NCI-H2029 treated with DMSO at 0.1 percent for 48 hours (cell line): ENCODE measurements around the gene TBC1D8.

Experiments used
- DNase-seq: peaks from one replicate; lab custom pipeline; 2025; lab: John Stamatoyannopoulos, UW

Gene TBC1D8

DNA sequence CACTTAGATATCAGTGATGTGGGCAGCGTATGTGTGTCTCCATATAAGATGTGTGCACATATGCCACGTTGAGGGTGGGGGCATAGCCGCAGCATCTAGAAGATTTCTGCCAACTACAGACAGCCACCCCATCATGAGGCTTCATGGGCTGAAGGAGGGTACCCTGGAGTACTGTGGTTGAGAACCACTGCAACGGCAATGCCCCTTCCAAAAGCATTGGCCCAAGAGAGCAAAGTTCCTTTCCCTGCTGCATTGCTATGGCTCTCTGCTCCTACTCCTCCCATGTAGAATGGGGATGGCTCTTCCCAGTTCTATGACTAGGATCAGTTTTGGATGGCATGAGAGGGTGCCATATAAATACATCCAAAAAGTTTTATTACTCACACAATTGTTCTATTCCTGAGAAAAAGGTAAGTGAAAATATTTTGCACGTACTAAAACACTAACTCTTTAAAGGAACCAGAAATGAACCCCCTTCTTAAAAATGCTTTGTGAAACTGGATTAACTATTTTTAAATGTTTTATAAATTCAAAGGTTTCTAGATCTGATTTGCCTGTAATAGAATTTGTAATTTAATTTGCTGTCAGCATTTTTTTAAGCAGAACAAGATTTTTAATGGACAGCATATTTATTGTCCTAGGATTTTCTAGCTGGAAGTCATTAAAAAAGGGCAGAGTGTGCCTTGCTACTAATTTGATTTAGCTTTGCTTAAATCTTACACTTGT, 153.5 kb downstream of the TBC1D8 start:
- DNase-seq: no peak

DNA sequence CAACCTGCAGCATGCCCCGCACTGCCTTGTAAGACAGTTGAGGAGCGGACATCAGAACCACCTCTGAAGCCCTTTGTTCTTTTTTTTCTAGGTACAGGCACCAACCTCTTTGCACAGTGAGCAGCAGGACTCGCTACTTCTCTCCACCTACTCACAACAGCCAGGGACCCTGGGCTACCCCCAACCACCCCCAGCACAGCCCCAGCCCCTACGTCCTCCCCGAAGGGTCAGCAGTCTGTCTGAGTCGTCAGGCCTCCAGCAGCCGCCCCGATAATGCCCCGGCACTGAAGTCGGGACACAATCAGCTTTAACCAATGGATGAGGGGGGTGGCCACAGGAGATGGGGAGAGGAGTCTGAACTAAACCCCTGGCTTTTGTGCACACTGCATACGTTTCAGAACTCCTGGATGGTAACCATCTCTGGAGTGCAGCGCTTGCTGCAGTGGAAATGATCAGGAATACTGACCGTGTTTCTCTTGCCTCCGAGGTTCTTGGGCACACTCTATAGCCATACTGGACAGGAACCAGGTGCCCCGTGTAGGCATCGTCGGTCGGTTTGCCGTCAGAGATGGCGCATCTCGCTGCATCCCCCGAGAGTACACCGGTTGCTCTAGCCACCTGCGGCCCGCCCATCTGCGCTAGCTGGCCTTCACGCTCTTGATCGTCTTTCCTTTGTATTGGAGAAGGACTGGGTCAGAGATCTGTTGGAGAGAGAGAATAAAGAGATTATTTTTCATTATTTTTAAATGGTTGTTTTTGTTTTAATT, 155.7 kb downstream of the TBC1D8 start:
- DNase-seq: no peak

DNA sequence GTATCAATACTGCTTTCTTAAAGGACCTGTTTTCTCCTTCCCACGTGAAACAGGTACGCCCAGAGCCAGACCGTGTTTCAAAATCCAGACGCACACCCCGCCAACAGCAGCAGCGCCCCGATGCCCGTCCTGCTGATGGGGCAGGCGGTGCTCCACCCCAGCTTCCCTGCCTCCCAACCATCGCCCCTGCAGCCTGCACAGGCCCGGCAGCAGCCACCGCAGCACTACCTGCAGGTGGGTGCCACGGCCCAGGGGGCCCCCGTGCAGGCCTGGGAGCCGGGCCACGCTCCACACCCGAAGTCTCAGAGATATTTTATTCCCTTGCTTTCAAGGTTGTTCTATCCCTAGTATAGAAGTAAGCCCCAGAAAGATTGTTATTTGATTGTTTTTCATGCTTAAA, 157.9 kb downstream of the TBC1D8 start:
- DNase-seq: no peak

DNA sequence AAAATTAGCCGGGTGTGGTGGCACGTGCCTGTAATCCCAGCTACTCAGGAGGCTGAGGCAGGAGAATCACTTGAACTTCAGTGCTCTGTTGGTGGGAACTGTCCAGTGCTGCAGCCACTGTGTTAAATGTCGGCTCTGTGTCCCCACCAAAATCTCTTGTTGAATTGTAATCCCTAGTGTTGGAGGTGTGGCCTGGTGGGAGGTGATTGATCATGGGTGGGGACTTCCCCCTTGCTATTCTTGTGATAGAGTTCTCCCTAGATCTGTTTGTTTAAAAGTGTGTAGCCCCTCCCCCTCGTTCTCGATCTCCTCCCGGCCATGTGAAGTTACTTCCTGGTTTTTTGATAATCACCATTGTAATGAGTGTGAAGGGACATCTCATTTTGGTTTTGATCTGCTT, 158.9 kb downstream of the TBC1D8 start:
- no peak for DNase-seq

GRCh38 chr2:100991404-100991773, 159.8 kb downstream of the TBC1D8 start:
- DNase-seq: no peak

DNA sequence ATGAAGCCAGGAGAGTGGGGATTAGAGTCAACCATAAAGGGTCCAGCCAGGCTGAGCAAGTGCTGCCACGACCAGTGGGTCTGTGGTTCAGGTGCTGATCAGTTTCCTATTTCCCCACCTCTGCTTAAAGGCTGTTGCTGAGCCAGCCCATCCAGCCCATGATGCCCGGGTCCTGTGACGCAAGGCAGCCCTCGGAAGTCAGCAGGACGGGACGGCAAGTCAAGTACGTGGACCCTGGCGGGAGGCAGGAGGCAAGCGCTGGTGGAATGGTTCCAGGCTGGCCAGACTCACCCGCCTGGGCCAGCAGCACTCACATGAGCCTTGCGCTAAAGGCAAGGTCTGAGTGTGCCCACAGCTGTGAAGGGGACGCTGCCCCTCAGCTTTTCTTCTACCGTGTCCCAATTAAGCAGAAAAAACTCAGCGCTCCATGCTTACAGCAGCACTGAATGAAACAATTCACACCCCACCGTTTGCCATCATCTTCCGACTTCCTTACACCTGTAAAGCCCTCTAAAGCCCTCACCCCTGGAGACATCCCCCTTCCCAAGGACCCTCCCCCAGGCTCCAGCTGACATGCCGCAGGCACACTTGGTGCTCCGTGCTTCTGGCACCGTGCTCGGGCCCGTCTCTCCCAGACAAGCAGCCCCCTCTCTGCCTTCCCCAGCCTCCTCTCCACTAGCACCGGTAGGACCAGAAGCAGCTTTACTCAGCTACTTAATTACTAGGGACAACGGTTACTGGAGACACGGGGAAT, 160.4 kb downstream of the TBC1D8 start:
- DNase-seq: no peak

DNA sequence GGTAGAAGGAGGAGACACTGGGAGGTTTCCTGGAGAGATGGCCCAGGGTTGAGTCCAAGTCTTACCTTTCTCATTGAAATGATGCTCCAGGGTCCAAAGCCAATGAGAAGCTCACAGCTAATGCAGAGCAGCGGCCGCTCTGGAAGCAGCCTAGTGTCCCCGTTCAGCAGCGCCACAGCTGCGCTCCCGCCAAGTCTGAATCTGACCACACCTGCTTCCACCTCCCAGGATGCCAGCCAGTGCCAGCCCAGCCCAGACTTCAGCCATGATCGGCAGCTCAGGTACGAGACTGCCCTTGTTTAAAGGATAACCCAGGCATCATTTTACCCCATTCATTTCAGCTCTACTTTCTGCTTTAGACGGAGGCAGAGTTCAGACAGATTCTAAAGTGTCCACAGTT, 161.0 kb downstream of the TBC1D8 start:
- no peak for DNase-seq

- DNase-seq: no peak
These were observed 161.5 kb downstream of the TBC1D8 start for GRCh38 chr2:100989666-100990065.

- DNase-seq: no peak
These were observed 162.4 kb downstream of the TBC1D8 start for GRCh38 chr2:100988630-100989417.

DNA sequence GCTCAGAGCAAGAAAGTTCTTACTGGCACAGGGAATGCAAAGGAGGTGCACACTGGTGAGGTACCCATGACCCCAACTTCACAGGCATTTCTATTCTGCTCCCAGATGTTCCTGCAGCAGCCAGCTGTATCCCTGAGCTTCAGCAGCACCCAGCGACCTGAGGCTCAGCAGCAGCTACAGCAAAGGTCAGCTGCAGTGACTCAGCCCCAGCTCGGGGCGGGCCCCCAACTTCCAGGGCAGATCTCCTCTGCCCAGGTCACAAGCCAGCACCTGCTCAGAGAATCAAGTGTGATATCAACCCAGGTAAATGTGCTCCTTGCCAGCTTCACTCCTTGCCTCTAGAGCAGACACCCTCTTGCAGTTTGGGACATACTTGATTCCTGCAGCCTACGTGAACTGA, 163.2 kb downstream of the TBC1D8 start:
- DNase-seq: no peak

GRCh38 chr2:100987536-100987935, 163.6 kb downstream of the TBC1D8 start:
- no peak for DNase-seq

- DNase-seq: no peak
These were observed 165.0 kb downstream of the TBC1D8 start for GRCh38 chr2:100986157-100986556.

DNA sequence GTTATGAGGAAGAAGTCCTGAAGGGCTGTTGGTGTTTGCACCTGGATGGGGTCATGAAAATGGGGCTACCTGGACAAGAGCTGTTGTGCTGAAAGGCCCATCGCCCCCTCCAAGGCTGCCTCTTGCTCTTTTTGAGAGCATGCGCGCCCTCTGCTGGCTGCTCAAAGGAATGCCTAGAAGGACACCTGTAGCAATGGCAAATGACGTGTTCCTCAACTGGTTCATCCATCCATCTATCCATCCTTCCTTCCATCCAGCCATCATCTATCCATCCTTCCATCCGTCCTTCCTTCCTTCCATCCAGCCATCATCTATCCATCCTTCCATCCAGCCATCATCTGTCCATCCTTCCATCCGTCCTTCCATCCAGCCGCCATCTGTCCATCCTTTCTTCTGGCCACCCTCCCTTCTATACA, 166.3 kb downstream of the TBC1D8 start:
- DNase-seq: no peak

DNA sequence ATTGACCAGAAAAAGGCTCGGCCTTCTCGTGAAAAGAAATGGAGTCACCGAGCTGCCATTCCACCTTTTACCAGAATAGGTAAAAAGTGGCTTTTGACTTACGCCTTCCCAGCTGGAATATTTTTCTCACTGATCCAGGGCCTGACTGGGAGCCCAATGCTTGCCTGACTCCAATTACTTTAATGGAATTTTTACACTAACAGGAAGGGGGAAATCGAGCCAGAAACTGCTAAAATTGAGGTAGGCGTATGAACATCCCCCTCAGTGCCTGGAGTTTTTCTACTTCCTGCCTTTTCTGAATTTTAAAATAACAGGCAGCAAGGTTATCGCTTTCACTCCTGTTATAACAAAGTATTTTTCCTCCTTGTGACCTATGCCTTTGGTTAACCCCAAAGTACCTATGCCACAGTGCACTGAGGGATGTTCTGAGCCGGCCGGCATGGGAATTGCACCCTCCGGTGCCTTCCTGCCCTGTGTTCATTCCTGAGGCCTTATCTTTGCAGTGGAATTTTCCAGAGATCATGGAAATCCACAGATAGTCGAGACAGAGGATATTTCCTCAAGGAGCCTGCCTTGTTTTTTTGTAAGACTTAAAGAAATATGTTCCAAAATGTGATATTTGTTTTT, 167.4 kb downstream of the TBC1D8 start:
- no peak for DNase-seq

GRCh38 chr2:100983201-100983600, 168.0 kb downstream of the TBC1D8 start:
- DNase-seq: no peak

DNA sequence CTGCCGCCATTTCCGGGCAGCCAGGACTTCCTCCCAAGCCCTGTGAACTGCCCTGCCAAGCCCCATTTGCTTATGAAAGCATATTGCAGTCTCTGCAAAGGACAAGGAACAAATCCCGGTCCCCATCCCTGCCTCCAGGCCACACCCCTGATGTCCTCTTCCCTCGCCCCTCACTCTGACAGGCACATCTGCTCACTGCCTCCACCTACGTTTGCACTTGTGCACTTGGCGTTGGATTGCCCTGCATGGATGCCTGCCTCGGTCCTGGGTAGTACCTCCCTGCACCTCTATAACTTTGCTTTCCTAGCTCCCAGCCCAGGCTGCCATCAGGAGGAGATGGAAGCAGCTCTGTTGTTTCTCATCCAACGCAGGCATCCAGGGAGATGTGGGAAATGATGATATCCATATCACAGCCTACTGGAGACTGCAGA, 168.7 kb downstream of the TBC1D8 start:
- no peak for DNase-seq

DNA sequence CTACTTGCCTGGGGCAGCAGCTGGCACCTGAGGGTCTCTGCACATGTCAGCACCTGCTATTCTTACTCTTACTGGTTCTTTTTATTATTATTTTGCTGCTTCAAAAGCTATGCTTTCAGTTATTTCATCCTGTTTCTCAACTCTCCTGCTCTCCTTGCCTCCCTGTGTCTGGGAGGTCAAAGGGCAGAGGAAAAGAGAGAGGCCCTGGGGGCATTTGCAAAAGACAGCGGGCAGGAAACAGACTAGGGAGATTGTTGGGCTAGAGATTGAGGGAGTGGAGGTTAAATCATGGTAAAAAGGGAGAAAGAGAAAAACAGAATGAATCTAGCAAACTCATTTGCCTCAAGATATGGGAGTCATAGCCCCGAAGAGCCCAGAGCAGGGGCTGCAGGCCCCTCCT, 170.2 kb downstream of the TBC1D8 start:
- DNase-seq: no peak

DNA sequence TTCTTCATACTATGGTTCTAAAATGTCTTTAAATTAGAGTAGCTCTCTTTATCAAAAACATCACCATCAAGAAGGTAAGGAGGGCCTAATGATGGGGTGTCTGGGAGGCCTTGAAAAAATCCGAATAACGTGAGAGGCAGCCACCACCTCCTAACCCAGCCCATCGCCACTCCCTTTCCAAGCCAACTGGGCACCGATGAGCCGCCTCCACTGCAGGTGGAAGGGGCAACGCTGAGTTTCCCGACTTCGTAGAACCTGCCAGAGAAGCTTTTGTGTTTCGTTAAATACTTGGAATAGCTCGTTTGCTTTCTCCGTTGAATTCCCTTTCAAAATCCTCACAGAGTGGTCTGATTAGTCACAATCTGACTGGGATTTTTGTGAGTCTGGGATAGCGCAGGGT, 171.1 kb downstream of the TBC1D8 start:
- DNase-seq: no peak

- DNase-seq: no peak
These were observed 172.5 kb downstream of the TBC1D8 start for GRCh38 chr2:100978582-100979191.

DNA sequence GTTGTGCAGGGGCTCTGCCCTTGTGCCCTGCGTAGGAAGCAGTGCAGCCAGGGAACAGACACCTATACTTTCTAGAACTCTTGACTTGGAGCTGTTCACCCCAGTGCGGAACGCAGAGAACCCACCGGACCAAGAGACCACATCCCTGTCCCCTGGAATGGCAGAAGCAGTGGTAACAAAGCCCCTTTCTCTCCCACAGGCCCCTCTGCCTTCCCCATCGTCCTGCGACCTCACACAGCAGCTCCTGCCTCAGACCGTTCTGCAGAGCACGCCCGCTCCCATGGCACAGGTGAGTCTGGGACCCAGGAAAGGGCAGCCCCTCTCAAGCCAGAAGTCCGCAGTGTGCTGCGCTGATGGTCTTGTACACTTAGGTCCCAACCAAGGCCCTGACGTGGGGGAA, 173.7 kb downstream of the TBC1D8 start:
- no peak for DNase-seq
